Measurements from ENCODE around the gene CNNM3.

DNA sequence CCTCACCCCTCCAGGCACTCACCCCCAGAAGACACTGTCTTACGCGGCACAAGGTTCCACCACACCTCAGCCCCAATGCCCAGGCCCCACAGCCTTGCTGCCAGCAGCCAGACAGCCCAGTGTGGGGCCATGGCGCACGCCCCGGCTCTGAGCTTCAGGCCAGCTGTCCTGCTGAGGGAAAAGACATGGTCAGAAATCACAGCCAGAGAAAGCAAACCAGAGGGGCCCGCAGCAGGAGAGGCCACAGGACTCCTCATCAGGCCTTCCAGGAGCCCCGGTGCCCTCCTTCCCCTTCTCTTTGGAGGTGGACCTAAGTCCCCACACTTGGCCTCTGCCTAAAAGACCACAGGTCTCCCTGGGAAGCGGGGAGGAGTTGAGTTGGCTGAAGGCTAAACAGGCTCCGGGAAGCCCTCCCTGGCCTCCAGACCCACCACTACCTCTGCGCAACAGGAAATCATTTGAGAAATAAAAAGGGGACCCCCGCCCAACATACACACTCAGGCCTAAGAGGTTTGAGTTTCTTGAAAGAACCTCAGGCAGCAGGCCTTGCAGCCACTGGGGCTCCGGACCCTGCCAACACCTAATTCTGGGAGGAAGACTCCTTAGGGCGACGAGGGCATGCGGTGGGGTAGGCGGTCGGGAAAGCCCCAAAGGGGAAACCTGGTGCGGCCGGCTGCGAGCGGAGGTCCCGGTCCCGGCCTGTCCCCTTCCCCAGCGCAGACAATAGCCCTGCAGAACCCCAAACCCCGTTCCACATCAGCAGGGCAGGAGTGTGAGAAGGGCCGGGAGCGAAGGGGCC is 51.9 kb downstream of the CNNM3 start:
- TF ChIP-seq POLR2A (IDR thresholded peaks at IDR 0.05; ENCODE audit: low read depth, low read length) (no peak; the same call in 1 of the 2 replicates), POLR2AphosphoS5 (IDR thresholded peaks at IDR 0.05; ENCODE audit: low read depth, low read length) (no peak)

Data from GM12892 (cell line).